ENCODE measurements around the gene KHK. TPM values are rescaled to one million over a fixed set of nuclear protein-coding genes. Genes with fewer than 3 reads are reported as not detected.

KHK gene
- total and polyA plus RNA-seq, 2 of the 8 experiments (the other 6 are each of a cell fraction or from before 2014, with no cell fraction given): 11.0 to 17.7 TPM

- no peak overlapping the region for H3K9ac ChIP-seq (replicated peaks in 1 of 4; ENCODE audit: extremely low read depth in 1 of 4, low read depth in 3 of 4, low read length in 3 of 4)
- no peak overlapping the region for H3K4me3 ChIP-seq (ENCODE audit: extremely low read depth in 1 of 4, insufficient read depth in 2 of 4, low read depth in 3 of 4, low read length in 4 of 4)
- no peak overlapping the region for H3K56ac ChIP-seq (replicated peaks; ENCODE audit: insufficient read length, low read depth, low read length)
- H4K5ac ChIP-seq (ENCODE audit: insufficient read length, low read depth, low read length): no peak overlapping the region
- H3K23ac ChIP-seq (ENCODE audit: insufficient read length): no peak overlapping the region
- H3K79me1 ChIP-seq (ENCODE audit: low read depth, low read length): no peaks in the 10 kb centered on the region
- no peak overlapping the region for H4K91ac ChIP-seq (replicated peaks; ENCODE audit: insufficient read length, low read length)
- no peak overlapping the region for H2BK5ac ChIP-seq (ENCODE audit: low read depth, low read length)
- H3K4ac ChIP-seq (replicated peaks; ENCODE audit: insufficient read length, low read depth, low read length): no peak overlapping the region
- no peak overlapping the region for H3K27ac ChIP-seq (ENCODE audit: low read depth, low read length)
- ChIA-PET POLR2A (ENCODE audit: partially characterized antibody) (interaction anchor here (1.1 kb wide), 1 partner anchor 16 kb away, joined by 3 read pairs; no protein-coding TSS in a partner anchor), CTCF (ENCODE audit: partially characterized antibody) (interaction anchor here (1.1 to 16.5 kb wide), 8 partner anchors 8 to 103 kb away, joined by 3 to 160 read pairs (median 6); partner anchors contain the start of genes ABHD1, AGBL5 and PREB)
- no peak overlapping the region for H2BK120ac ChIP-seq (replicated peaks; ENCODE audit: low read depth, low read length)
- H2AFZ ChIP-seq (ENCODE audit: low read length): no peak overlapping the region
- no peak overlapping the region for H3K14ac ChIP-seq (ENCODE audit: insufficient read length)
- peaks cover 10% of the 10 kb centered on the region; the same call in 1 of the 2 replicates for H3K23me2 ChIP-seq (ENCODE audit: low read depth, low read length)
- no peak overlapping the region for H2BK15ac ChIP-seq (ENCODE audit: low read length)
- H3K4me2 ChIP-seq (ENCODE audit: insufficient read depth in 1 of 2, low read depth in 2 of 2, low read length in 2 of 2): no peak overlapping the region
- H3K9me3 ChIP-seq (ENCODE audit: insufficient read depth in 2 of 2, low read depth in 1 of 2, low read length in 1 of 2): no peaks in the 10 kb centered on the region
- no peak overlapping the region for H3K18ac ChIP-seq (ENCODE audit: extremely low read depth, low read length)
- no peaks in the 10 kb centered on the region for H3K36me3 ChIP-seq (ENCODE audit: control insufficient read depth in 2 of 4, insufficient read depth in 4 of 4, low read length in 3 of 4)
- peaks cover 0 to 9% (median 4%) of the 10 kb centered on the region in 4 experiments; a peak in 2 of 7 replicates for H3K27me3 ChIP-seq (replicated peaks in 1 of 4; ENCODE audit: control insufficient read depth in 3 of 4, extremely low read depth in 1 of 4, insufficient read depth in 3 of 4, low read length in 3 of 4)
- WGBS, 2 experiments (ENCODE audit: extremely low coverage in 1 of 2, insufficient coverage in 1 of 2, insufficient read length in 1 of 2, insufficient replicate concordance in 2 of 2, low coverage in 1 of 2, low lambda C conversion rate in 2 of 2, missing lambda C conversion rate in 1 of 2): 90% methylated on average over 6 of the region's 6 CpGs; no CpG with 5 or more reads in 1 of the 2 experiments
- FAIRE-seq (no peak), DNase-seq (ENCODE audit: low read depth in 1 of 2, low spot score in 2 of 2) (no peak)
- H2BK20ac ChIP-seq (ENCODE audit: low read length): no peak overlapping the region
- H3K79me2 ChIP-seq (ENCODE audit: control insufficient read depth in 1 of 2, insufficient read depth in 2 of 2, low read length in 2 of 2): no peaks in the 10 kb centered on the region
- H4K8ac ChIP-seq (ENCODE audit: extremely low read depth, insufficient read depth, low read length): no peak overlapping the region
- no peak overlapping the region for H2BK12ac ChIP-seq (ENCODE audit: low read depth, low read length)
- H2AK5ac ChIP-seq (ENCODE audit: low read depth, low read length): no peak overlapping the region
- TF ChIP-seq RNF2 (IDR thresholded peaks at IDR 0.05; ENCODE audit: borderline replicate concordance, low read depth, low read length, missing control alignments, poor library complexity, severe bottlenecking) (no peak), SIN3A (conservative IDR thresholded peaks at IDR 0.05 in 1 of 2, IDR thresholded peaks at IDR 0.05 in 1 of 2; ENCODE audit: low read depth in 1 of 2, low read length in 2 of 2) (no peak)
- H3K4me1 ChIP-seq (replicated peaks in 1 of 4; ENCODE audit: control insufficient read depth in 3 of 4, insufficient read depth in 4 of 4, low read length in 3 of 4): peaks cover 4 to 19% (median 4%) of the 10 kb centered on the region in 4 experiments; a peak in 5 of 7 replicates
- H4K20me1 ChIP-seq (replicated peaks in 1 of 2; ENCODE audit: control insufficient read depth in 1 of 2, insufficient read depth in 2 of 2, low read length in 2 of 2): peaks cover 1 to 6% of the 10 kb centered on the region in 2 experiments
These were observed 2.1 kb downstream of the KHK start for GRCh38 chr2:27088634-27089033.
